GM12878 (cell line): ENCODE data around the gene MORC1. TPM values are rescaled to one million over a fixed set of nuclear protein-coding genes. Genes with fewer than 3 reads are reported as not detected.

Source experiments
- ATAC-seq: fragments of 200-7000 bp; cut with Tn5 transposase; 3 replicates; pipeline ENCODE4 v1.9.1; 2020; ENCODE audit warnings: mild to moderate bottlenecking, moderate library complexity
- BruUV-seq: library from RNA; stranded (reverse); fragments of 400-500 nt; replicated peaks from 2 replicates; lab custom pipeline; 2021; lab: Mats Ljungman, UMichigan
- CTCF ChIA-PET: fragments of 300-600 bp; sonication (Branson Sonifier 250); formaldehyde crosslinking; extraction: SDS; loops from one replicate; lab custom pipeline; 2021; ENCODE audit warnings: inconsistent platforms; lab: Yijun Ruan, JAX
- POLR2A ChIA-PET: fragments of 350-600 bp; formaldehyde crosslinking; extraction: SDS; loops from one replicate; lab custom pipeline; 2021; ENCODE audit warnings: inconsistent platforms; lab: Charles Lee
- RAD21 ChIA-PET: fragments of 300-600 bp; sonication (Branson Sonifier 250); formaldehyde crosslinking; loops from one replicate; lab custom pipeline; 2023; ENCODE audit warnings: antibody characterized with exemption; ENCODE audit not compliant: unreplicated experiment; lab: Charles Lee
- SMC1A ChIA-PET: fragments of 300-600 bp; sonication (Branson Sonifier 250); formaldehyde crosslinking; loops from one replicate; lab custom pipeline; 2023; ENCODE audit not compliant: unreplicated experiment, uncharacterized antibody; lab: Charles Lee
- DNase-seq: peaks from one replicate; pipeline ENCODE4 v3.0.0-alpha.2; 2011; ENCODE audit warnings: low read depth, low spot score
- FAIRE-seq: peaks from 3 replicates; lab custom pipeline; 2011; peaks lifted over from hg19 to GRCh38; lab: Jason Lieb, UNC
- H2AFZ ChIP-seq: 2 replicates; pipeline ENCODE4 v1.6.0; 2011; ENCODE audit warnings: low read depth, low read length, control low read depth; ENCODE audit not compliant: control insufficient read depth
- H3K27ac ChIP-seq: 2 replicates; pipeline ENCODE4 v1.5.1; 2011; ENCODE audit warnings: control low read depth; ENCODE audit not compliant: control insufficient read depth, insufficient read depth
- H3K27me3 ChIP-seq, 2 experiments: replicated peaks in 1 of 2; 2 replicates each; pipeline versions ENCODE4 v1.6.0 to v1.6.1; 2011; ENCODE audit warnings: low read length in 1 of 2; ENCODE audit not compliant: control insufficient read depth in 2 of 2, insufficient read depth in 2 of 2
- H3K36me3 ChIP-seq, 2 experiments: 2 replicates each; pipeline ENCODE4 v1.5.1; 2011; ENCODE audit warnings: low read length in 1 of 2; ENCODE audit not compliant: control insufficient read depth in 2 of 2, insufficient read depth in 2 of 2
- H3K4me1 ChIP-seq: 2 replicates; pipeline ENCODE4 v1.6.1; 2011; ENCODE audit warnings: mild to moderate bottlenecking, low read length, moderate library complexity, mixed read lengths; ENCODE audit not compliant: control insufficient read depth, insufficient read depth
- H3K4me2 ChIP-seq: 2 replicates; pipeline ENCODE4 v1.6.0; 2011; ENCODE audit warnings: control low read depth; ENCODE audit not compliant: control insufficient read depth, insufficient read depth
- H3K4me3 ChIP-seq: fragments of 200-600 bp; sonication (generic); 2 replicates; pipeline ENCODE4 v1.5.1; 2016
- H3K79me2 ChIP-seq: 2 replicates; pipeline ENCODE4 v1.6.0; 2011; ENCODE audit warnings: low read length; ENCODE audit not compliant: control insufficient read depth, insufficient read depth
- H3K9ac ChIP-seq: 2 replicates; pipeline ENCODE4 v1.8.0; 2011; ENCODE audit warnings: low read length, control low read depth, mixed read lengths; ENCODE audit not compliant: control insufficient read depth, insufficient read depth
- H3K9me3 ChIP-seq: replicated peaks from 3 replicates; pipeline ENCODE4 v1.5.1; 2011; ENCODE audit warnings: mild to moderate bottlenecking, low read length; ENCODE audit not compliant: control insufficient read depth, insufficient read depth
- H4K20me1 ChIP-seq: 2 replicates; pipeline ENCODE4 v1.6.0; 2011; ENCODE audit not compliant: control insufficient read depth, insufficient read depth
- CBX3 ChIP-seq: fragments of 200-600 bp; sonication (generic); IDR thresholded peaks from 2 replicates; pipeline ENCODE4 v1.6.1; 2016; ENCODE audit warnings: low read depth, borderline replicate concordance
- ETV6 ChIP-seq, 2 experiments: fragments of 450-650 bp in 1 of 2; IDR thresholded peaks in 1 of 2; conservative IDR thresholded peaks in 1 of 2; 2 replicates each; pipeline ENCODE4 v1.6.1; 2014; ENCODE audit warnings: antibody characterized with exemption in 1 of 2, borderline replicate concordance in 1 of 2, low read depth in 1 of 2, mild to moderate bottlenecking in 1 of 2, moderate library complexity in 1 of 2
- HDAC6 ChIP-seq: fragments of 200-600 bp; sonication (generic); IDR thresholded peaks from one replicate; pipeline ENCODE4 v1.8.0; 2017; ENCODE audit warnings: antibody characterized with exemption; ENCODE audit not compliant: unreplicated experiment
- IKZF1 ChIP-seq: fragments of 450-650 bp; conservative IDR thresholded peaks from 2 replicates; pipeline ENCODE4 v1.6.1; 2017; ENCODE audit warnings: antibody characterized with exemption, mild to moderate bottlenecking
- IRF5 ChIP-seq: fragments of 450-650 bp; IDR thresholded peaks from 2 replicates; pipeline ENCODE4 v1.6.1; 2017; ENCODE audit warnings: borderline replicate concordance
- MEF2A ChIP-seq: IDR thresholded peaks from 2 replicates; pipeline ENCODE4 v1.6.1; 2011; ENCODE audit warnings: low read depth, mild to moderate bottlenecking, low read length, moderate library complexity; ENCODE audit not compliant: insufficient read depth
- RB1 ChIP-seq: fragments of 450-650 bp; formaldehyde crosslinking; IDR thresholded peaks from 2 replicates; pipeline ENCODE4 v1.6.1; 2017; ENCODE audit warnings: mild to moderate bottlenecking, borderline replicate concordance
- ZBED1 ChIP-seq: IDR thresholded peaks from 2 replicates; pipeline ENCODE4 v1.6.1; 2016; ENCODE audit warnings: borderline replicate concordance
- WGBS: methylation state at CpG from one replicate; pipeline ENCODE4 v1.1.6; 2016; ENCODE audit warnings: low lambda C conversion rate; ENCODE audit not compliant: insufficient replicate concordance, insufficient coverage; ENCODE audit errors: missing lambda C conversion rate; 5-methylcytosine and 5-hydroxymethylcytosine counted together
- in situ Hi-C: fragments of 300-500 bp; cut with MboI; formaldehyde crosslinking; loops from 9 replicates; pipeline ENCODE4 v1.14.3; 2018; ENCODE audit warnings: mixed read lengths
- intact Hi-C: fragments of 100-400 bp; cut with micrococcal nuclease; formaldehyde crosslinking; loops from one replicate; pipeline ENCODE4 v1.14.2; 2022; ENCODE audit not compliant: unreplicated experiment
- polyA plus RNA-seq, 11 experiments: library from polyadenylated mRNA; depleted of rRNA in 4 of 11; unstranded in 6 of 11; stranded (reverse) in 5 of 11; fragments of >200 nt; fragmentation: Nextera tagmentation in 4 of 11; fragmentation: Illumina TruSeq in 1 of 11; extraction: Ambion mirVana in 4 of 11; extraction: Trizol in 1 of 11; gene quantifications; 1 replicate in 1 of 11; 2 replicates in 10 of 11; pipeline versions ENCODE4 v1.2.1 to v1.2.3, GENCODE V29; 2011 to 2016; ENCODE audit warnings: inconsistent platforms in 2 of 11, missing spikeins in 2 of 11, low read depth in 1 of 11
- total RNA-seq, 4 experiments: library from RNA; depleted of rRNA in 3 of 4; stranded (reverse); fragments of >200 nt in 3 of 4; fragmentation: Illumina TruSeq in 1 of 4; extraction: Trizol in 1 of 4; gene quantifications; 2 replicates each; pipeline versions ENCODE4 v1.2.1 to v1.2.3, GENCODE V29; 2013 to 2021
- TF ChIP-seq, protein P1 (sequence below): fragments of 150-350 bp; IDR thresholded peaks from 2 replicates; pipeline ENCODE4 v1.6.1; 2016; ENCODE audit warnings: low read depth, low read length

MORC1 gene
- total and polyA plus RNA-seq, 10 of the 15 experiments (the other 5 are each of a cell fraction or from before 2014, with no cell fraction given) = 0.18 TPM; not detected in 9

DNA sequence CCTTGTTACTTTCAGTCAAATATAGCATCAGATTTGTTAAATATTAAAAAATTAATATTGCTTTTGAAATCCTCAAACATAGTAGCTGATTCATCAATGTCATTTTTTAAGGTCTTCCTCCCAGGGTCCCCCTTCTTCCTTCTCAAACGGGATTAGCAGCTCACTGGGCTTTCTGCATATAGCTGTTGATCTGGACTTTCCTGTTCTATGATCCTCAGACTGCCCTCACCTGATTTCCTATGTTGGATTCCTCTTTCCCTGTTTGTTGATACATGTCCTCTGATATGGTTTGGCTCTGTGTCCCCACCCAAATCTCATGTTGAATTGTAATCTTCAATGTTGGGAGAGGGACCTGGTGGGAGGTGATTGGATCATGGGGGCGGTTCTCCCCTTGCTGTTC lies 170.1 kb downstream of the MORC1 start:
- intact Hi-C loops (no loop called here), in situ Hi-C loops (no loop called here)

More for the DNA sequence above, 170.1 kb downstream of the MORC1 start:
- Histone ChIP-seq H3K4me1 (no peaks in the 10 kb centered on the region), H4K20me1 (no peaks in the 10 kb centered on the region), H3K36me3 (no peaks in the 10 kb centered on the region), H2AFZ (no peak overlapping the region), H3K79me2 (no peaks in the 10 kb centered on the region), H3K27ac (no peak overlapping the region), H3K27me3 (no peaks in the 10 kb centered on the region; a peak in 1 of 4 replicates), H3K9me3 (no peaks in the 10 kb centered on the region), H3K4me2 (no peak overlapping the region), H3K9ac (no peak overlapping the region), H3K4me3 (no peak overlapping the region)
- FAIRE-seq (no peak), DNase-seq (no peak), ATAC-seq (no peak)
- CTCF ChIA-PET = no interaction called here
- POLR2A ChIA-PET = no interaction called here
- BruUV-seq = no TSS peak
- WGBS = 0% methylated on average over 2 of the region's 2 CpGs
- RAD21 ChIA-PET = no interaction called here
- SMC1A ChIA-PET = interaction anchor here (0.6 to 1.5 kb wide), 2 partner anchors 32 to 114 kb away, joined by 3 read pairs; no protein-coding TSS in a partner anchor
- no peak for TF ChIP-seq ETV6 (conservative IDR thresholded peaks at IDR 0.05 in 1 of 2, IDR thresholded peaks at IDR 0.05 in 1 of 2; ENCODE audit: borderline replicate concordance in 1 of 2, low read depth in 1 of 2)
- no peak for TF ChIP-seq CBX3
- TF ChIP-seq ZBED1 = no peak
- TF ChIP-seq IRF5 = no peak
- TF ChIP-seq IKZF1 = no peak
- TF ChIP-seq, protein P1, sequence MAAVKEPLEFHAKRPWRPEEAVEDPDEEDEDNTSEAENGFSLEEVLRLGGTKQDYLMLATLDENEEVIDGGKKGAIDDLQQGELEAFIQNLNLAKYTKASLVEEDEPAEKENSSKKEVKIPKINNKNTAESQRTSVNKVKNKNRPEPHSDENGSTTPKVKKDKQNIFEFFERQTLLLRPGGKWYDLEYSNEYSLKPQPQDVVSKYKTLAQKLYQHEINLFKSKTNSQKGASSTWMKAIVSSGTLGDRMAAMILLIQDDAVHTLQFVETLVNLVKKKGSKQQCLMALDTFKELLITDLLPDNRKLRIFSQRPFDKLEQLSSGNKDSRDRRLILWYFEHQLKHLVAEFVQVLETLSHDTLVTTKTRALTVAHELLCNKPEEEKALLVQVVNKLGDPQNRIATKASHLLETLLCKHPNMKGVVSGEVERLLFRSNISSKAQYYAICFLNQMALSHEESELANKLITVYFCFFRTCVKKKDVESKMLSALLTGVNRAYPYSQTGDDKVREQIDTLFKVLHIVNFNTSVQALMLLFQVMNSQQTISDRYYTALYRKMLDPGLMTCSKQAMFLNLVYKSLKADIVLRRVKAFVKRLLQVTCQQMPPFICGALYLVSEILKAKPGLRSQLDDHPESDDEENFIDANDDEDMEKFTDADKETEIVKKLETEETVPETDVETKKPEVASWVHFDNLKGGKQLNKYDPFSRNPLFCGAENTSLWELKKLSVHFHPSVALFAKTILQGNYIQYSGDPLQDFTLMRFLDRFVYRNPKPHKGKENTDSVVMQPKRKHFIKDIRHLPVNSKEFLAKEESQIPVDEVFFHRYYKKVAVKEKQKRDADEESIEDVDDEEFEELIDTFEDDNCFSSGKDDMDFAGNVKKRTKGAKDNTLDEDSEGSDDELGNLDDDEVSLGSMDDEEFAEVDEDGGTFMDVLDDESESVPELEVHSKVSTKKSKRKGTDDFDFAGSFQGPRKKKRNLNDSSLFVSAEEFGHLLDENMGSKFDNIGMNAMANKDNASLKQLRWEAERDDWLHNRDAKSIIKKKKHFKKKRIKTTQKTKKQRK = no peak
- no peak for TF ChIP-seq MEF2A
- TF ChIP-seq HDAC6 = no peak
- TF ChIP-seq RB1 = no peak
